ENCODE data around the gene MAN2A1. TPM values are rescaled to one million over a fixed set of nuclear protein-coding genes. Genes with fewer than 3 reads are reported as not detected.

The MAN2A1 gene
- total RNA-seq, 1 donor from 2014 or later: 9.2 TPM

DNA sequence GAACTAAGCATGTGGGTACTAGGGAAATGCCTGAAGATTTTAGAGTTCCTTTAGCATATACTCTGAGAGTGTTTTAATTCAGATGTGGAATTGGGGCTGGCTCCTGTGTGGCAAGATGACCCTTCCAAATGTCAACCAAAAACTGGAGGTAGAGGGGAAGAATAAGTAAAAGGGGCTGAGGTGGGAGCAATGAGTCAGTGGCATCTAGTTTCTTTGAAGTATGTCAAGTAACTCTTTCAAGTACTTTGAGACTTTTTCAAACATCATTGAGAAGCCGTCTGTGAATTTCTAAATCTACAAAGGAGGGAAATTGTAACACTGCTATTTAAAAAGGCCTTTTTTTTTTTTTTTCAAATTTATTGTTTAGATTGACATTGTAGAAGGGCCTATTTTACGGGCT is 184.4 kb downstream of the MAN2A1 start:
- TF ChIP-seq, protein P1, sequence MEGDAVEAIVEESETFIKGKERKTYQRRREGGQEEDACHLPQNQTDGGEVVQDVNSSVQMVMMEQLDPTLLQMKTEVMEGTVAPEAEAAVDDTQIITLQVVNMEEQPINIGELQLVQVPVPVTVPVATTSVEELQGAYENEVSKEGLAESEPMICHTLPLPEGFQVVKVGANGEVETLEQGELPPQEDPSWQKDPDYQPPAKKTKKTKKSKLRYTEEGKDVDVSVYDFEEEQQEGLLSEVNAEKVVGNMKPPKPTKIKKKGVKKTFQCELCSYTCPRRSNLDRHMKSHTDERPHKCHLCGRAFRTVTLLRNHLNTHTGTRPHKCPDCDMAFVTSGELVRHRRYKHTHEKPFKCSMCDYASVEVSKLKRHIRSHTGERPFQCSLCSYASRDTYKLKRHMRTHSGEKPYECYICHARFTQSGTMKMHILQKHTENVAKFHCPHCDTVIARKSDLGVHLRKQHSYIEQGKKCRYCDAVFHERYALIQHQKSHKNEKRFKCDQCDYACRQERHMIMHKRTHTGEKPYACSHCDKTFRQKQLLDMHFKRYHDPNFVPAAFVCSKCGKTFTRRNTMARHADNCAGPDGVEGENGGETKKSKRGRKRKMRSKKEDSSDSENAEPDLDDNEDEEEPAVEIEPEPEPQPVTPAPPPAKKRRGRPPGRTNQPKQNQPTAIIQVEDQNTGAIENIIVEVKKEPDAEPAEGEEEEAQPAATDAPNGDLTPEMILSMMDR (IDR thresholded peaks at IDR 0.05; ENCODE audit: borderline replicate concordance): no peak
- no peak for DNase-seq
- intact Hi-C loops (cut with micrococcal nuclease): no loop called here
- Histone ChIP-seq H3K27ac (replicated peaks) (no peak overlapping the region), H3K9me3 (replicated peaks) (peaks cover 8% of the 10 kb centered on the region), H3K4me1 (no peaks in the 10 kb centered on the region), H3K36me3 (no peaks in the 10 kb centered on the region), H3K4me3 (no peak overlapping the region), H3K27me3 (ENCODE audit: low read depth) (no peaks in the 10 kb centered on the region)

DNA sequence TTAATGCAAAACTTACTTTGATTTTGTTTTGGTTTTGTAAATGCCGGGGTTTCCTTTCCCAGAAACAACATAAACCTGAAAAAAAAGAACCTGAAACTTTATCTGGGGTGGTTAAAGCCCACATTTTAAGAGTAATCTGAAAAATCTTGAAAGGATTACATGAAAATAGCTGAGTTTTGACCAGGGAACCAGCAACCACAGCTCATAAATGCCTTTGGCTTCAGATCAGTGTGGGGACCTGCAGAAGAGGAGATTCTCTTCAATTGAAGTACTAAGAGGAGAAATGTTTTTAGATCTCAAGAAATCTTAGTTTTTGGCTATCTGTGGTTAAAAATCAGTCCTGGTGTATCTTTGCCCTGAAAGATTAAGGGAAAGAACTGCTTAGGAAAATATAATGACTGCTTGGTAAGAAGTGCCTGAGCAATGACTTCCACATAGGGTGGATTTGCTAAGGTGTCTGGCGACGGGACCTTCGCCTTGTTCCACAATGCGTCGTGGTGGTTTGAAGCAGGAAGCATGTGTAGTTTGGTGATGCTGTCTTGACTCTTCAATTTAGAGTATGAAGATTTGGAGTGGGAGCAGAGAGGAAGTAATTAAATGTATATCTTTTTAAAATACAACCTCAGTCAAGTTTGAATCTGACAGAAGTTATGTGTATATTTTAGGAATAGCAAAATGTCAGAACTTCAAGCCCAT is 186.5 kb downstream of the MAN2A1 start:
- peaks cover 8% of the 10 kb centered on the region for H3K9me3 ChIP-seq (replicated peaks)
- TF ChIP-seq, protein P1 (IDR thresholded peaks at IDR 0.05; ENCODE audit: borderline replicate concordance): no peak
- no peak overlapping the region for H3K27ac ChIP-seq (replicated peaks)
- H3K27me3 ChIP-seq (ENCODE audit: low read depth): no peaks in the 10 kb centered on the region
- DNase-seq: no peak
- H3K4me1 ChIP-seq: no peaks in the 10 kb centered on the region
- intact Hi-C loops (cut with micrococcal nuclease): no loop called here
- H3K4me3 ChIP-seq: no peak overlapping the region
- no peaks in the 10 kb centered on the region for H3K36me3 ChIP-seq

DNA sequence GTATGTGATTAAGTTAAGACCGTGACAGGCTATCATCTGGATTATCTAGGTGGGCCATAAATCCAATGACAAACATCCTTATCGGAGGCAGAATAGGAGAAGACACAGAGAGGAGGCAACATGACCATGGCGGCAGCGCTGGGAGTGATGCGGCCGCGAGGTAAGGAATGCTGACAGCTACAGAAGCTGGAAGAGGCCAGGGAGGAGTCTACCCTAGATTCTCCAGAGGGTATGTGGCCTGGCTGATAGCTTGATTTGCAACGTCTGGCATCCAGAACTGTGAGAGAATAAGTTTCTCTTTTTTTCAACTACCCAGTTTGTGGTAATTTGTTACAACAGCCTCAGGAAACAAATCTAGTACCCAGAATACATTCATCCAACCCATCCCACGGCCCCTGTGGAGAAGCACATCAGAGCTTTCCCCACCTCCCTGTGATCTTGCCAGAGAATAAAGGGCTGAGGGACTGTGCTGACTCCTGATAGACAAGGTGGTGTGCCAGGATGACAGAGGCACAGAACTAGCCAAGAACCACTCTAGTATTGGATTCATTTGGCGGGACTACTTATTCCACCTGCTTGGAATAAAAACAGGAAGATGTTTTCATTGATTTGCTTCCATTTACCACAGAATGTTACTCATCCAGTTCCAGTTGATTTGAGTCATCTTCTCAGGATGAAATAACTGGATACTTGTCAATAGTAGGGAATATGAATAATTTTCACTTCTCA is 187.4 kb downstream of the MAN2A1 start:
- Histone ChIP-seq H3K27me3 (ENCODE audit: low read depth) (no peaks in the 10 kb centered on the region), H3K4me1 (no peaks in the 10 kb centered on the region), H3K27ac (replicated peaks) (no peak overlapping the region), H3K9me3 (replicated peaks) (peaks cover 8% of the 10 kb centered on the region), H3K36me3 (no peaks in the 10 kb centered on the region), H3K4me3 (no peak overlapping the region)
- TF ChIP-seq, protein P1 (IDR thresholded peaks at IDR 0.05; ENCODE audit: borderline replicate concordance): no peak
- no peak for DNase-seq
- intact Hi-C loops (cut with micrococcal nuclease): no loop called here

DNA sequence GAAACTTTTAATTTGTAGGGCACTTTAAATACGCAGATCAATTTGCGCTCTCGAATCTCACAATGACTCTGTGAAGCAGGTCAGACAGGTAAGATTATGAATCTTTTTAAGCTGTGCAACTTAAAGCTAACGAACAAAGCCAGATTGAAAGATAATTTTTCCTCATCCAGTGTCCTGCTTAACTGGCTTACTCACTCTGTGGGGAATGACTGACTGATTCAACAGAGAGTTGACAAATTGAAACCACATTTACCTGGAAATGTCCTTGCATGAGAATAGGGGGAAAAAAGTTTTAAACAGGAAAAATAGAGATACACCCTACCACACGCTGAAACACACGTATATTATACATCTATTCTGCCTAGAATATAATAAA is 187.9 kb downstream of the MAN2A1 start:
- DNase-seq: no peak
- intact Hi-C loops (cut with micrococcal nuclease): no loop called here
- H3K27me3 ChIP-seq (ENCODE audit: low read depth): no peaks in the 10 kb centered on the region
- TF ChIP-seq, protein P1 (IDR thresholded peaks at IDR 0.05; ENCODE audit: borderline replicate concordance): no peak
- no peak overlapping the region for H3K27ac ChIP-seq (replicated peaks)
- no peak overlapping the region for H3K4me3 ChIP-seq
- no peaks in the 10 kb centered on the region for H3K36me3 ChIP-seq
- H3K9me3 ChIP-seq (replicated peaks): peaks cover 8% of the 10 kb centered on the region
- no peaks in the 10 kb centered on the region for H3K4me1 ChIP-seq

DNA sequence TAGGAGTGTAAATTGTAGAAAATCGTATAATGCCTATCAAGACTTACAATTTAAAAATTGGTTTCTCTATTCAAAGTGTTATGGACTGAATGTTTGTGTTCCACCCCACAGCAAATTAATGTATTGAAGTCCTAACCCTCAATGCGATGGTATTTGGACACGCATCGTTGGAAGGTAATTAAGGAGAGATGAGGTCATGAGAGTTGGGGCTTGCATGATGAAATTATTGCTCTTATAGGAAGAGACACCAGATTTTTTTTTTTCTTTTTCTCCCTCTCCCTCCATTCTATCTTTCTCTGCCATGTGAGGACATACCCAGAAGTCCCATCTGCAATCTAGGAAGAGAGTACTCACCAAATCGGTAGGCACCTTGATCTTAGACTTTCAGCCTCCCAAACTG is 189.2 kb downstream of the MAN2A1 start:
- H3K27me3 ChIP-seq (ENCODE audit: low read depth): no peaks in the 10 kb centered on the region
- H3K4me1 ChIP-seq: no peaks in the 10 kb centered on the region
- no peak overlapping the region for H3K4me3 ChIP-seq
- TF ChIP-seq, protein P1 (IDR thresholded peaks at IDR 0.05; ENCODE audit: borderline replicate concordance): no peak
- H3K36me3 ChIP-seq: no peaks in the 10 kb centered on the region
- intact Hi-C loops (cut with micrococcal nuclease): no loop called here
- DNase-seq: no peak
- H3K27ac ChIP-seq (replicated peaks): no peak overlapping the region
- H3K9me3 ChIP-seq (replicated peaks): peaks cover under 1% of the 10 kb centered on the region

Measured in left ventricle myocardium inferior (tissue), 1 donor.